Body of pancreas (tissue), 4 donors: ENCODE data around the gene SGMS2.

Experiments used
- CTCF ChIP-seq, 7 experiments: fragments of 450-650 bp in 4 of 7; fragments of 200-600 bp in 3 of 7; sonication (generic) in 3 of 7; IDR thresholded peaks; one replicate each; pipeline ENCODE4 v1.5.1; 2016 to 2019; ENCODE audit warnings: antibody characterized with exemption in 7 of 7
- POLR2A ChIP-seq, 3 donors: fragments of 450-650 bp; IDR thresholded peaks; one replicate each; pipeline ENCODE4 v1.6.1; 2016; ENCODE audit warnings: antibody characterized with exemption in 3 of 3, mild to moderate bottlenecking in 2 of 3

DNA sequence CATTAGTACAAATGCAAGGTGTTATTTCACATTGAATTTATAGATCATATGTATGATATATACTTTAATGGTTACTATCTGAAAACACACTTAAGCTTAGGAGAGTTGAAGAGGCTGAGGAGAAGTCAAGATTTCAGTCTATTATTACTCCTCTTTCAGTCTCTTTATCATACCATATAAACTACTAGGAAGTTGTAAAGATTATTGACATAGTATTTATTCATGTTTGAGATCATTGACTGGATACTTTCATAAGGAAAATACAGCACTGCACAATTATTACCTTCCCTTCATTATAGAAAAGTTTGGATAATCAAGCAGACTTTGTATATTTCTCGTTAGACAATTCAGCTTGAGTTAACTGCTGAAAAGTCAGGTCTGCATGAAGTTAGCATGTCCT lies 10.0 kb upstream of the SGMS2 start:
- TF ChIP-seq POLR2A (IDR thresholded peaks at IDR 0.05) (no peak), CTCF (IDR thresholded peaks at IDR 0.05) (no peak)
